ENCODE data around the gene IFT81. TPM values are rescaled to one million over a fixed set of nuclear protein-coding genes. Genes with fewer than 3 reads are reported as not detected.

Gene IFT81
- total RNA-seq, 1 donor from 2014 or later: 12.2 TPM

DNA sequence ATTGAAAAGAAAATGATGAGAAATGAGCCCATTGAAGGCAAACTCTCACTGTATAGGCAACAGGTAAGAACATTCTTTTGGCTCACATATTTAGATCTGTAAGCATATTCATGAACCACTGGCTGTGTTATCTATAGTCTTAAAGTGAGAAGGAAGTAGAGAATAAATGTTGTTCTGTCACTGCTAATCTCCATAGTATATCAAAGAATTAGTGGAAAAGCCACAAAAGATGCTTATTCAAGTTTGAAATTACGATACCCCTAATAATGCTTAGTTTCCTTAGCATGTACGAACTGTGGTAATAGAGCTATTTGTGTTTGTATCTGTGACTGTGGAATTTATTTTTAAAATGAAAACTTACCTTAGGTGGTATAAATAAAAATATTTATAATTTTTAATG lies 22.8 kb downstream of the IFT81 start:
- Histone ChIP-seq H3K27me3 (ENCODE audit: low read depth) (no peaks in the 10 kb centered on the region), H3K27ac (replicated peaks) (no peak overlapping the region), H3K4me1 (no peaks in the 10 kb centered on the region), H3K36me3 (peaks cover 39% of the 10 kb centered on the region), H3K4me3 (no peak overlapping the region), H3K9me3 (replicated peaks) (no peaks in the 10 kb centered on the region)
- TF ChIP-seq, protein P1, sequence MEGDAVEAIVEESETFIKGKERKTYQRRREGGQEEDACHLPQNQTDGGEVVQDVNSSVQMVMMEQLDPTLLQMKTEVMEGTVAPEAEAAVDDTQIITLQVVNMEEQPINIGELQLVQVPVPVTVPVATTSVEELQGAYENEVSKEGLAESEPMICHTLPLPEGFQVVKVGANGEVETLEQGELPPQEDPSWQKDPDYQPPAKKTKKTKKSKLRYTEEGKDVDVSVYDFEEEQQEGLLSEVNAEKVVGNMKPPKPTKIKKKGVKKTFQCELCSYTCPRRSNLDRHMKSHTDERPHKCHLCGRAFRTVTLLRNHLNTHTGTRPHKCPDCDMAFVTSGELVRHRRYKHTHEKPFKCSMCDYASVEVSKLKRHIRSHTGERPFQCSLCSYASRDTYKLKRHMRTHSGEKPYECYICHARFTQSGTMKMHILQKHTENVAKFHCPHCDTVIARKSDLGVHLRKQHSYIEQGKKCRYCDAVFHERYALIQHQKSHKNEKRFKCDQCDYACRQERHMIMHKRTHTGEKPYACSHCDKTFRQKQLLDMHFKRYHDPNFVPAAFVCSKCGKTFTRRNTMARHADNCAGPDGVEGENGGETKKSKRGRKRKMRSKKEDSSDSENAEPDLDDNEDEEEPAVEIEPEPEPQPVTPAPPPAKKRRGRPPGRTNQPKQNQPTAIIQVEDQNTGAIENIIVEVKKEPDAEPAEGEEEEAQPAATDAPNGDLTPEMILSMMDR (IDR thresholded peaks at IDR 0.05; ENCODE audit: borderline replicate concordance): no peak
- intact Hi-C loops (cut with micrococcal nuclease): no loop called here
- no peak for DNase-seq

DNA sequence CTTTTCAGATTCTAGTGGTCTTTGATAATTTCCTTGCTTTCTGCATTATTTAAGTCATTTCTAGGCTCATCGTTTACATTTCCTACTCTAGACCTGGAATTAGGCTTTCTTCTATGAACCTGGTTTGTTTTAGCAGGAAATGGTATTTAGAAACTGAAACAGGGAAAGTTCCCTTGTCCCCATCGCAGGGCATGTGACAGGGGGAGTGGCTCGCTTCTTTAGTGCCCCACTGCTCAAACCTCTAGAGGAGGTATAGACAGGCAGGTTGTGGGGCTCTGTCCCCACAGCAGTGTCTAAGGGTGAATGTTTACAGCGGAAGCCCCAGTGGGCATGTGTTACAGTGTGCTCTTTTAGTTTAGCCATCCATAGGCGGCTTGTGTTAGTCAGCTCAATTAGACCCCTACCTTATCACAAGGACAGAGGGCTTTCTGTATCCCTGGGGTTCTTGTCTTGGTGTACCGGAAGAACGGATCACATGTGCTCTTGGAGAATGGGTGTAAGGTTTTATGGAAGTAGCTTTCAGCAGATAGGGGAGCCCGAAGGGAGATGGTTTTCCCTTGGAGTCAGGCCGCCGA lies 25.0 kb downstream of the IFT81 start:
- no peaks in the 10 kb centered on the region for H3K9me3 ChIP-seq (replicated peaks)
- H3K4me3 ChIP-seq: no peak overlapping the region
- H3K36me3 ChIP-seq: peaks cover 48% of the 10 kb centered on the region
- no peaks in the 10 kb centered on the region for H3K27me3 ChIP-seq (ENCODE audit: low read depth)
- DNase-seq: no peak
- H3K4me1 ChIP-seq: no peaks in the 10 kb centered on the region
- intact Hi-C loops (cut with micrococcal nuclease): no loop called here
- TF ChIP-seq, protein P1 (IDR thresholded peaks at IDR 0.05; ENCODE audit: borderline replicate concordance): no peak
- no peak overlapping the region for H3K27ac ChIP-seq (replicated peaks)

DNA sequence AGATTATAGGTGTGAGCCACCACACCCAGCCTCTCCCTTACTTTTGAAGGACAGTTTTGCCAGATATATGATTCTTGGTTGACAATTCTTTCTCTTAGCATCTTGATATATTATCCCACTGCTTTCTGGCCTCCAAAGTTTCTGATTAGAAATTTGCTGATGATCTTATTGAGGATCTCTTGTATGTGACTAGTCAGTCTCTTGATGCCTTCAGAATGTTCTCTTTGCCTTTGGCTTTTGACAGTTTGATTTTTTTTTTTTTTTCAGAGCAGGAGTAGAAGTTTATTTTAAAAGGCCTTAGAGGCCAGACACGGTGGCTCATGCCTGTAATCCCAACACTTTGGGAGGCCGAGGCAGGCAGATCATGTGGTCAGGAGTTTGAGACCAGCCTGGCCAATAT lies 32.6 kb downstream of the IFT81 start:
- Histone ChIP-seq H3K27me3 (ENCODE audit: low read depth) (no peaks in the 10 kb centered on the region), H3K36me3 (peaks cover 61% of the 10 kb centered on the region), H3K9me3 (replicated peaks) (peaks cover 30% of the 10 kb centered on the region), H3K4me3 (no peak overlapping the region), H3K4me1 (no peaks in the 10 kb centered on the region), H3K27ac (replicated peaks) (no peak overlapping the region)
- intact Hi-C loops (cut with micrococcal nuclease): no loop called here
- TF ChIP-seq, protein P1 (IDR thresholded peaks at IDR 0.05; ENCODE audit: borderline replicate concordance): no peak
- DNase-seq: no peak

DNA sequence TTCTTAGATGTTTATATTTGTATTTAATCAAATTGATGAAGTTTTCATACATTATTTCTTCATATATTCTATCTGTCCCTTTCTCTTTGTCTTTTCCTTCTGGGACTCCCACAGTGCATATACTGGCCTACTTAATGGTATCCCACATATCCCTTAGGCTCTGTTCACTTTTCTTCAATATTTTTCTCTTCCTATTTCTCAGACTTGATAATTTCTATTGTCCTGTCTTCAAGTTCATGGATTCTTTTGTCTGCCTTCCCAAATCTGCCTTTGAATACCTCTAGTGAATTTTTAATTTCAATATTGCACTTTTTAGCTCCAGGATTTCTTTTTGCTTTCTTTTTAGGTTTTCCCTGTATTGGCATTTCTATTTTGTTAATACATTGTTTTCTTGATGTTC lies 33.4 kb downstream of the IFT81 start:
- Histone ChIP-seq H3K27ac (replicated peaks) (no peak overlapping the region), H3K9me3 (replicated peaks) (peaks cover 30% of the 10 kb centered on the region), H3K4me1 (no peaks in the 10 kb centered on the region), H3K4me3 (no peak overlapping the region), H3K36me3 (peaks cover 55% of the 10 kb centered on the region), H3K27me3 (ENCODE audit: low read depth) (no peaks in the 10 kb centered on the region)
- intact Hi-C loops (cut with micrococcal nuclease): no loop called here
- TF ChIP-seq, protein P1 (IDR thresholded peaks at IDR 0.05; ENCODE audit: borderline replicate concordance): no peak
- no peak for DNase-seq

DNA sequence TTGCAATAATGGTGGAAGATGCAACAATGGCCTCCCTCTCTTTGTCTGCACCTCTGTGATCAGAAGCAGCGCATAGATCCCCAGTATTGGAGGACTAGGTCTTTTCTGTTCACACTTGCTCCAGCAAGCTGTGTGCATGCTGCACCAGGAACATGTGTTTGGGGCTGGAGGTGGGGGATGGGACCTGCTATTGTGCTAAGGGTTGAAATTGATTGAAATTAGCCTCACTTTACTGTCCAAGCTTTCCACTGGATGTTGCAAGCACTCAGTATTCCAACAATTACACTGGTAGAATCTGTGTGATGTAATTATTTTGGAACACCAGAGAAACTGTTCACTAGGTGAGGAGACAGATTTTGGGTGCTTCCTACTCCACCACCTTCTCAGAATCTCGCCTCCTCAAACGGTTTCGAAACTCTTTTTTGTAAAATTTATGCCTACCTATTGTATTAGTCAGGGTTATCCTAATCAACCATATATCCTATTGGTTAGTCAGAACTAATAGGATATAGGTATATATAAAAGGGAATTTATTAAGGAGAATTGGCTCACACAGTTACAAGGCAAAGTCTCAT lies 35.6 kb downstream of the IFT81 start:
- peaks cover 30% of the 10 kb centered on the region for H3K9me3 ChIP-seq (replicated peaks)
- no peak overlapping the region for H3K27ac ChIP-seq (replicated peaks)
- TF ChIP-seq, protein P1 (IDR thresholded peaks at IDR 0.05; ENCODE audit: borderline replicate concordance): no peak
- peaks cover 62% of the 10 kb centered on the region for H3K36me3 ChIP-seq
- no peaks in the 10 kb centered on the region for H3K27me3 ChIP-seq (ENCODE audit: low read depth)
- H3K4me1 ChIP-seq: no peaks in the 10 kb centered on the region
- no peak overlapping the region for H3K4me3 ChIP-seq
- intact Hi-C loops (cut with micrococcal nuclease): no loop called here
- DNase-seq: no peak

Measured in left ventricle myocardium inferior (tissue), 1 donor.